HG02840 (cell line): Measurements from ENCODE around the gene CYP2C9.
"Not testable (repeated sequence)": the region's sequence is repeated elsewhere in the genome, so short reads cannot be mapped to it uniquely, and the experiment has no call there.

ENCODE experiments used
- ATAC-seq: cut with Tn5 transposase; IDR thresholded peaks from one replicate; pipeline ENCODE4 v1.9.1; 2021; ENCODE audit warnings: mild to moderate bottlenecking, moderate library complexity, moderate number of reproducible peaks; ENCODE audit not compliant: unreplicated experiment, low FRiP score

The CYP2C9 gene

DNA sequence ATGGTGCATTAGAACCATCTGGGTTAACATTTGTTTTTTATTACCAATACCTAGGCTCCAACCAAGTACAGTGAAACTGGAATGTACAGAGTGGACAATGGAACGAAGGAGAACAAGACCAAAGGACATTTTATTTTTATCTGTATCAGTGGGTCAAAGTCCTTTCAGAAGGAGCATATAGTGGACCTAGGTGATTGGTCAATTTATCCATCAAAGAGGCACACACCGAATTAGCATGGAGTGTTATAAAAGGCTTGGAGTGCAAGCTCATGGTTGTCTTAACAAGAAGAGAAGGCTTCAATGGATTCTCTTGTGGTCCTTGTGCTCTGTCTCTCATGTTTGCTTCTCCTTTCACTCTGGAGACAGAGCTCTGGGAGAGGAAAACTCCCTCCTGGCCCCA, at the start of gene CYP2C9:
CYP2C9 (plus strand) TSS at position 276 of the 400 bp plus-strand sequence; CDS start at position 301, 25 bp downstream.
- ATAC-seq, result no peak

DNA sequence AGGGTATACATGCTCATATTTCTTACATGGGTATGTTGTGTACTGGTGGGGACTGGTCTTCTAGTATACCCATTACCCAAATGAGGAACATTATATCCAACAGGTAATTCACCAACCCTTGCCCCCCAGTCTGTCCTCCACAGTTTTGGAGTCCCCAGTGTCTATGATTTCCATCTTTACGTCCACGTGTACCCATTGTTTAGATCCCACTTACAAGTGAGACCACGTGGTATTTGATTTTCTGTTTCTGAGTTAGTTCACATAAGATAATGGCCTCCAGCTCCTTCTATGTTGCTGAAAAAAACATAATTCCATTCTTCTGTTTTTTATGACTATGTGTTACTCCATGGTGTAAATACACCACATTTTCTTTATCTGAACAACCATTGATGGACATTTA, 49.3 kb upstream of the CYP2C9 start:
- no peak for ATAC-seq

GRCh38 chr10:94890264-94891022, 48.0 kb upstream of the CYP2C9 start:
- ATAC-seq, result no peak

GRCh38 chr10:94898414-94898813, 40.0 kb upstream of the CYP2C9 start:
- not testable (repeated sequence) for ATAC-seq

DNA sequence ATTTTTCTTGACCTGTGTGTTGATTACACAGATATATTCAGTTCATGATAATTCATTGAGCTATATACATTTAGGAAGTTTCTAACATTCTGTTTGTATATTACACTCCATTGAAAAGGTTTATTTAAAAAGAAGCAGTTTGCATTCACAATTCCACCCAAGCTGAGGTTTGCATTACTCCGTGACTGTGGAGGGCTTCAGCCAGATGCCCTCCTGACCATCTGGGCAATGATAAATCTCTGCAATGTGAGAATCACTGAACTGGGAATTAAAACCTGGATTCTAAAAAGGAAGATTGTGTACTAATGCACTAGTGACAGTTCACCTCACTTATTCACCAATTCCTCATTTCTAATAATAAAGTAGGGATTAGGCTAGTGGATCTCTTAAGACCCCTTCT, 36.4 kb upstream of the CYP2C9 start:
- no peak for ATAC-seq

DNA sequence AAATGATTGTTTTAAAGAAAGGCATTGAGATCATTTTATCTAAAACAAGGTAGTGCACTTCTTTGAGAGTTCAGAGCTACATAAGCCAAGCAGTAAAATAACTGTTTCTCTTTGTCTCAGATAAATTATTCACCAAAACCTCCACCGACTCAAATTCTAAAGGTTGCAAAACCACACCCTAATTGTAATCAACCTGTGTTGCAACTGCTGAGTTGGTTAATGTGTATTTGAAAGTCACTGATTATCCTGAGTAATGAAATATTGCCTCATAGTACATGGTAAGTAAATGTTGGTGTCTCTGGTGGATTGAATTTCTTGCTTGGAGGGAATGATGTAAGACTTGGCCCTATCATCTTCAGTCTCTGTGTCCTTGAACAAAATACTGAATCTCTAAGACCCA, 35.9 kb upstream of the CYP2C9 start:
- ATAC-seq, result no peak

- ATAC-seq, result not testable (repeated sequence)
Measured at GRCh38 chr10:94904506-94905148, 33.8 kb upstream of the CYP2C9 start.

DNA sequence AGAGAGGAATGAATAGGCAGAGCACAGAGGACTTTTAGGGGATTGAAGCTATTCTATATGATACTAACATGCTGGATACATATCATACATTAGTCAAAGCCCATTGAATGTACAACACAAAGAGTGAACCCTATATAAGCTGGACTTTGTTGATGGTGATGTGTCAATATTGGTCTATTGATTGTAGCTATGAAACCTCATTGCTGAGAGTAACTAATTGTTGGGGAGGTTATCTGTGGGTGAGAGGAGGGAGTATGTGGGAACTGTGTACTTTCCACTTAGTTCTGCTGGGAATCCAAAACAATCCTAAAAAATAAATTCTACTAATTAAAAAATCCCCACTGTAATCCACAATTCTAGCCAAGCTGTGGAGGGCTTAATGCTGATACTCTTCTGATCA, 22.0 kb upstream of the CYP2C9 start:
- no peak for ATAC-seq

DNA sequence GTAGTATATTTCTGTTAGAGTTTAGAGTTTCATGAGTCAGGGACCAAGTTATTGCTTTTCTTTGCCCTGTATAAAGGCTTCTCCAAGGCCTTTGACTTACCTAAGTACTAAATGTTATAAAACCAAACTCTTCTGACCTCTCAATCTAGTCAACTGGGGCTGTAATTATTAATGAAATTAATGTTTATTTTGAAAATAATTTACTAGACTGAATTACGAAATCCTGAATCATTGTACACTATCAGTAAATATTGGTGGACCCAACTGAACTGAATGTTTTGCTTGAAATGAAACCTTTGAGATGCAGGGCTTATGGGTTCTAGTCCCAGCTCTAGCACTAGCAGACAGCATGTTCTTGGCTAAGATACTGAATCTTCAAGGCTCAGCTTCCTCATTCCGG, 1.7 kb upstream of the CYP2C9 start:
- ATAC-seq, result no peak

- ATAC-seq, result not testable (repeated sequence)
Measured at GRCh38 chr10:94943432-94944103, 5.1 kb downstream of the CYP2C9 start.

DNA sequence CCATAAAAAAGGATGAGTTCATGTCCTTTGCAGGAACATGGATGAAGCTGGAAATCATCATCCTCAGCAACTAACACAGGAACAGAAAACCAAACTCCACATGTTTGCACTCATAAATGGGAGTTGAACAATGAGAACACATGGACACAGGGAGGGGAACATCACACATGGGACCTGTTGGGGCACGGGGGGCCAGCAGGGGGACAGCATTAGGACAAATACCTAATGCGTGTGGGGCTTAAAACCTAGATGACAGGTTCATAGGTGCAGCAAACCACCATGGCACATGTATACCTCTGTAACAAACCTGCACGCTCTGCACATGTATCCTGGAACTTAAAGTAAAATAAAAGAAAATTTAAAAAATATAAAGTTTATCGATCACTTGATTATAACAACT, 7.7 kb downstream of the CYP2C9 start:
- ATAC-seq, result not testable (repeated sequence)

GRCh38 chr10:94963901-94964300, 25.4 kb downstream of the CYP2C9 start:
- ATAC-seq, result peak; percentile 73

DNA sequence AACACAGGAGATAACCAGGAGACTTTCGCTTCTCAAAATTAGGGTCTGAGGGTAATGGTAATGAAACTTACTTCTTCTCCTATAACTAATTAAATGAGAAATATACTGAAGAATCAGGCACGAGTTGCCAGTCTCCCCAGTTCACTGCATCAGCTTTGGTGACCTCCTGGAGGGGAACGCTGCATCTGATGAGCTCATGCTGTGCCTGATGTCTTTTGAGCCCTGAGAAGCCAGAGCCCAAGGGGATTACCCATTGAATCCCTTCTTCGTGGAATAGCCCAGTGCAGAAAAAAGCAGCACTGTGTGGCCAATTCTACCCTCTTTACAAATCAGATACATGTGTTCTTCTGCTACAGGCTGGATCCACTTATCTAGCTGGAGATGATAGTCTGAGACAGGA, 45.1 kb downstream of the CYP2C9 start:
- no peak for ATAC-seq

- ATAC-seq, result no peak
Measured at GRCh38 chr10:94989192-94989591, 50.7 kb downstream of the CYP2C9 start.

DNA sequence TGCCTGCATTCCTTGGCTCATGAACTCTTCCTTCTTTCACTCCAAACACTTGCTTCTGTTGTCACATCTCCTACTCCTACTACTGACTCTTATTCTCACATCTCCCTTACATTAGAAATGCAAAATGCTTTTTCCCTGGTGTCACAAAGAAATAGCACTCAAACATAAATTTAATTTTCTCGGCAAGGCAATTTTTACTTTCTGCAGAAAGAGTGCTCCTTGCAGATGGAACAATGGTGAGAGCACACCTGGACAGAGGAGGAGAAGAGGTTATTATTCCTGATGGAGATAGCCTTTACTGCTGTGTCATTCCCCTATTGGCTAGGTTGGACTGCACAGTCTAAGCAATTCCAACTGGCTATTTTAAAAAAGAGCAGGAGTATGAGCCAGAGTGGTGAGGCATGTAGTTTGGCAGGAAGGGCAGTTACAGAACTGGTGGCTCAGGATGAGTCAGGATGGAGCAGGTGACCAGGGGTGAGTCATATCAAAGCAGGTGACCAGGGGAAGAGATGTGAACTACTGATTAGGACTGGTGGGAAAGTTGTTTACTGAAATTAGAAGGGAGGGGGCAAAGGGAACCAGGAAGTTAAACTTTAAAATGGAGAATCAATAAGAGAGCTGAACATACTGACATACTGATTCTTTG, 52.9 kb downstream of the CYP2C9 start:
- ATAC-seq, result no peak

GRCh38 chr10:94992811-94993210, 54.4 kb downstream of the CYP2C9 start:
- no peak for ATAC-seq

DNA sequence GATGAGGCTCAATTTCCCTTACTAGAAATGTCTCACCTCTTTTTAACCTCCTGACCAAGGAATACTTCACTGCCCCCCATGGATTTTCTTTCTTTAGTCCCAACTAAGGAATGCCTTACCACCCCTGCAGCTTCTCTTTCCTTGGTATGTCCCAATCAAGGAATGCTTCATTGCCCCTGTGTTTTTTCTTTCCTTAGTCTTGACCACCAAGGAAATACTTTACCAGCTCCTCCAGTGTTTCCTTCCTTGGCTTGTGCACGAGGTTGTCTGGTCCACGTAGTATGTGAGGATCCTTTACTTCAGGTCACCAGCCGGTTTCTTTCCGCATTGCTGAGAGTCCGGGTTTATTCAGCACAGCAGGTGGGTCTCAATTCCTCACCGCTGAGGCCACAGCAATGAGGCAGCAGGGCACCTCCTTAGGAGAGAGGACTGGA, 59.3 kb downstream of the CYP2C9 start:
- ATAC-seq, result no peak

DNA sequence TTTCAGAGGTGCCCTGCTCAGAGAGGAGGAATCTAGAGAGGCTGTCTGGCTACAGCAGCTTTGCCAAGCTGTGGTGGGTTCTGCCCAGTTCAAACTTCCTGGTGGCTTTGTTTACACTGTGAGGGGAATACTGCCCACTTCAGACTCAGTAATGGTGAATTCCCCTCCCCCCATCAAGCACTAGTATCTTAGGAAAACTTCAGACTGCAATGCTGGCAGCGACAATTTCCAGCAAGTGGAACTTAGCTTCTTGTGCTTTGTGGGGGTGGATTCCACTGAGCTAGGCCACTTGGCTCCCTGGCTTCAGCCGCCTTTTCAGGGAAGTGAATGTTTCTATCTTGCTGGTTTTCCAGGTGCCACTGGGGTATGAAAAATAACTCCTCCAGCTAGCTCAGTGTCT, 88.0 kb downstream of the CYP2C9 start:
- no peak for ATAC-seq

GRCh38 chr10:95031656-95032055, 93.2 kb downstream of the CYP2C9 start:
- no peak for ATAC-seq

GRCh38 chr10:95034401-95034800, 95.9 kb downstream of the CYP2C9 start:
- ATAC-seq, result no peak
